Measurements from ENCODE around the gene HSP90B1.
A peak's percentile ranks its signal among the peaks of the same experiment; 100 is the strongest.

The HSP90B1 gene

DNA sequence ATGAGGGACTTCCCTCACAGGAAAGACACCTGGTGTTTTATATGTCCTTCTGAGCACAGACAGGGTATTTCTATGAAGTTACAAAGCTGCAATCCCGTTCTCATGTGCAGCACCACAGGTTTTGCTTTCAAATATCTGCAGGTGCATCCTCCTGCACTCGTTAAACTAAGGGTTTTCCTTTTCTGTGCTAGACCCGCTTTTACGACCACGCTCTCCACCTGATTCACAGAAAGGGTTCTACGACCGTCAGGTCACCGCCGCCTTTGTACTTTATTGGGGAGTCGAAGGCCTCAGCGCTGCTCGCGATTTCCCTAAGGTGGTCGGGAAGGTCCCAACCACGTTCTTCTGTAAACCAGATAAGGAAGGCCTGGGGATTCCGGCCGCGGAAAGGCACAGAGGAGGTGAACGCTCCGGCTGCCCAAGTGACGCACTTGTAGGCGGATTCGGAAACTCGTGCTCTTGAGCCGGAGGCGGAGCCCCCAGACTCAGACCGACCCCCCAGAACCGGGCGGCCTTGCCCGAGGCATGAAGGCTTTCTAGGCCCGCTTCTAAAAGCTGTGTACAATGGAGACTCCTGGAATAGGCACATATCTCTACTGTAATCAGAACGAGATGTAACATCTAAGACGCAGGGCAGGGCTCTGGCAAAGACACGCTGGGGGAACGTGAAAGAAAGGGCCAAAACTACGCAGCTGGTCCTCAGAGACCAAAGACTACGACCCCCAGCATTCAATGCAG lies 995 bp upstream of the HSP90B1 start:
- Histone ChIP-seq H3K79me2 (ENCODE audit: control insufficient read depth, insufficient read depth, low read length, unreplicated experiment) (peaks cover 40% of the 10 kb centered on the region), H3K27me3 (ENCODE audit: insufficient read depth, low read length) (no peaks in the 10 kb centered on the region), H3K36me3 (ENCODE audit: insufficient read depth, low read length) (peaks cover 27% of the 10 kb centered on the region), H3K27ac (ENCODE audit: low read depth, low read length) (peak overlapping the region; percentile 89), H3K4me1 (ENCODE audit: control insufficient read depth, insufficient read depth, low read length, unreplicated experiment) (peaks cover 29% of the 10 kb centered on the region), H3K4me3 (ENCODE audit: low read depth, low read length) (peak overlapping the region; percentile 99), H2AFZ (ENCODE audit: low read length, unreplicated experiment) (peak overlapping the region; percentile 85)

GRCh38 chr12:103929784-103930033 lies 501 bp upstream of the HSP90B1 start:
- peaks cover 31% of the 10 kb centered on the region for H3K4me1 ChIP-seq (ENCODE audit: control insufficient read depth, insufficient read depth, low read length, unreplicated experiment)
- H3K27me3 ChIP-seq (ENCODE audit: insufficient read depth, low read length): no peaks in the 10 kb centered on the region
- peak overlapping the region; percentile 89 for H3K27ac ChIP-seq (ENCODE audit: low read depth, low read length)
- peaks cover 29% of the 10 kb centered on the region for H3K36me3 ChIP-seq (ENCODE audit: insufficient read depth, low read length)
- peak overlapping the region; percentile 99 for H3K4me3 ChIP-seq (ENCODE audit: low read depth, low read length)
- no peak overlapping the region for H2AFZ ChIP-seq (ENCODE audit: low read length, unreplicated experiment)
- H3K79me2 ChIP-seq (ENCODE audit: control insufficient read depth, insufficient read depth, low read length, unreplicated experiment): peaks cover 43% of the 10 kb centered on the region

- peak overlapping the region; percentile 99 for H3K4me3 ChIP-seq (ENCODE audit: low read depth, low read length)
- H3K27ac ChIP-seq (ENCODE audit: low read depth, low read length): peak overlapping the region; percentile 70
- peaks cover 57% of the 10 kb centered on the region for H3K79me2 ChIP-seq (ENCODE audit: control insufficient read depth, insufficient read depth, low read length, unreplicated experiment)
- H3K36me3 ChIP-seq (ENCODE audit: insufficient read depth, low read length): peaks cover 42% of the 10 kb centered on the region
- peak overlapping the region; percentile 16 for H2AFZ ChIP-seq (ENCODE audit: low read length, unreplicated experiment)
- H3K4me1 ChIP-seq (ENCODE audit: control insufficient read depth, insufficient read depth, low read length, unreplicated experiment): peaks cover 26% of the 10 kb centered on the region
- no peaks in the 10 kb centered on the region for H3K27me3 ChIP-seq (ENCODE audit: insufficient read depth, low read length)
Observed at GRCh38 chr12:103930787-103931735, 851 bp downstream of the HSP90B1 start.

- Histone ChIP-seq H3K36me3 (ENCODE audit: insufficient read depth, low read length) (peaks cover 59% of the 10 kb centered on the region), H3K27me3 (ENCODE audit: insufficient read depth, low read length) (no peaks in the 10 kb centered on the region), H2AFZ (ENCODE audit: low read length, unreplicated experiment) (no peak overlapping the region), H3K79me2 (ENCODE audit: control insufficient read depth, insufficient read depth, low read length, unreplicated experiment) (peaks cover 70% of the 10 kb centered on the region), H3K4me3 (ENCODE audit: low read depth, low read length) (peak overlapping the region; percentile 99), H3K4me1 (ENCODE audit: control insufficient read depth, insufficient read depth, low read length, unreplicated experiment) (peaks cover 26% of the 10 kb centered on the region), H3K27ac (ENCODE audit: low read depth, low read length) (no peak overlapping the region)
Observed at GRCh38 chr12:103933237-103933636, 3.0 kb downstream of the HSP90B1 start.

GRCh38 chr12:103936679-103937078 lies 6.5 kb downstream of the HSP90B1 start:
- H3K4me3 ChIP-seq (ENCODE audit: low read depth, low read length): no peak overlapping the region
- peaks cover 69% of the 10 kb centered on the region for H3K79me2 ChIP-seq (ENCODE audit: control insufficient read depth, insufficient read depth, low read length, unreplicated experiment)
- H3K27me3 ChIP-seq (ENCODE audit: insufficient read depth, low read length): no peaks in the 10 kb centered on the region
- no peak overlapping the region for H2AFZ ChIP-seq (ENCODE audit: low read length, unreplicated experiment)
- H3K4me1 ChIP-seq (ENCODE audit: control insufficient read depth, insufficient read depth, low read length, unreplicated experiment): peaks cover 21% of the 10 kb centered on the region
- peaks cover 91% of the 10 kb centered on the region for H3K36me3 ChIP-seq (ENCODE audit: insufficient read depth, low read length)
- no peak overlapping the region for H3K27ac ChIP-seq (ENCODE audit: low read depth, low read length)

DNA sequence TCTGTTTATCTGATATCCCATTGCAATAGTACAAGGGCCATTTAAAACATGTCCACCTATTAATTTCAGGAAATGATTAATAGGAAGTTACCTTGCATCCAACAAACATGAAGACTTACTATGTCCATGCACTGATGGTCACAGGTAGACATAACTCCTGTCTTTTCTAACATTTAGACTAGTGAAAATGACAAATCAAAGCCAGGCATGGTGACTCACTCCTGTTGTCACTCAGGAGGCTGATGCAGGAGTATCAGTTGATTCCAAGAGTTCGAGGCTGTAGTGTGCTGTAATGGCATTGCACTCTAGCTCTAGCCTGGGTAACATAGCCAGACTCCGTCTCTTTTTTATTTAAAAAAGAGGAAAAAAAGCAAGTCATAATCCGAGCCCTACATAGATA lies 14.8 kb downstream of the HSP90B1 start:
- no peak overlapping the region for H2AFZ ChIP-seq (ENCODE audit: low read length, unreplicated experiment)
- no peaks in the 10 kb centered on the region for H3K4me1 ChIP-seq (ENCODE audit: control insufficient read depth, insufficient read depth, low read length, unreplicated experiment)
- no peak overlapping the region for H3K4me3 ChIP-seq (ENCODE audit: low read depth, low read length)
- peaks cover 82% of the 10 kb centered on the region for H3K36me3 ChIP-seq (ENCODE audit: insufficient read depth, low read length)
- no peak overlapping the region for H3K27ac ChIP-seq (ENCODE audit: low read depth, low read length)
- peaks cover 11% of the 10 kb centered on the region for H3K79me2 ChIP-seq (ENCODE audit: control insufficient read depth, insufficient read depth, low read length, unreplicated experiment)
- no peaks in the 10 kb centered on the region for H3K27me3 ChIP-seq (ENCODE audit: insufficient read depth, low read length)

DNA sequence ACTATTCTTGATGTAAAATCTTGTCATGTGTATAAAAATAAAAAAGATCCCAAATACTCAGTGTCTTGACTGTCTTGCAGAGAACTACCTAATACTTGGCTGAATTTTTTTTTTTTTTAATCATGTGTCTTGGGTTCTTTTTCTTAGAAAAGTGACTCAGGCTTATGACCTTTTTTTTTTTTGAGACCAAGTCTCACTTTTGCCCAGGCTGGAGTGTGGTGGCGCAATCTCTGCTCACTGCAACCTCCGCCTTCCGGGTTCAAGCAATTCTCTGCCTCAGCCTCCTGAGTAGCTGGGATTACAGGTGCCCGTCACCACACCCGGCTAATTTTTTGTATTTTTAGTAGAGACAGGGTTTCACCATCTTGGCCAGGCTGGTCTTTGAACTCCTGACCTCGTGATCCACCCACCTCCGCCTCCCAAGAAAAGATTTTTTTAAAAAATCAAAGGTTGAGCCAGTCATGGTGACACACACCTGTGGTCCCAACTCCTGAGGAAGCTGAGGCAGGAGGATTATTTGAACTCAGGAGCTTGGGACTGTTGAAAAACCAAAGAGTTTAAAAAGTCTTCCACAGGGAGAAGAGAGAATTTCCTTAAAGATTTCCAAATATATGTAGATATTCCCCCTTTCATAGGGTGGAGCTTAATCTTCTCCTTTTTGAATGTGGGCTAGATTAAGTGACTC lies 17.8 kb downstream of the HSP90B1 start:
- Histone ChIP-seq H3K27ac (ENCODE audit: low read depth, low read length) (no peak overlapping the region), H3K36me3 (ENCODE audit: insufficient read depth, low read length) (peaks cover 65% of the 10 kb centered on the region), H3K79me2 (ENCODE audit: control insufficient read depth, insufficient read depth, low read length, unreplicated experiment) (no peaks in the 10 kb centered on the region), H2AFZ (ENCODE audit: low read length, unreplicated experiment) (no peak overlapping the region), H3K27me3 (ENCODE audit: insufficient read depth, low read length) (no peaks in the 10 kb centered on the region), H3K4me1 (ENCODE audit: control insufficient read depth, insufficient read depth, low read length, unreplicated experiment) (no peaks in the 10 kb centered on the region), H3K4me3 (ENCODE audit: low read depth, low read length) (no peak overlapping the region)

GRCh38 chr12:103948746-103949406 lies 18.7 kb downstream of the HSP90B1 start:
- Histone ChIP-seq H3K36me3 (ENCODE audit: insufficient read depth, low read length) (peaks cover 57% of the 10 kb centered on the region), H3K4me3 (ENCODE audit: low read depth, low read length) (no peak overlapping the region), H3K27me3 (ENCODE audit: insufficient read depth, low read length) (no peaks in the 10 kb centered on the region), H3K4me1 (ENCODE audit: control insufficient read depth, insufficient read depth, low read length, unreplicated experiment) (no peaks in the 10 kb centered on the region), H3K27ac (ENCODE audit: low read depth, low read length) (no peak overlapping the region), H3K79me2 (ENCODE audit: control insufficient read depth, insufficient read depth, low read length, unreplicated experiment) (no peaks in the 10 kb centered on the region), H2AFZ (ENCODE audit: low read length, unreplicated experiment) (no peak overlapping the region)

GRCh38 chr12:103952497-103952896 lies 22.3 kb downstream of the HSP90B1 start:
- peaks cover 1% of the 10 kb centered on the region for H3K4me1 ChIP-seq (ENCODE audit: control insufficient read depth, insufficient read depth, low read length, unreplicated experiment)
- no peak overlapping the region for H3K4me3 ChIP-seq (ENCODE audit: low read depth, low read length)
- peaks cover 27% of the 10 kb centered on the region for H3K79me2 ChIP-seq (ENCODE audit: control insufficient read depth, insufficient read depth, low read length, unreplicated experiment)
- H3K27ac ChIP-seq (ENCODE audit: low read depth, low read length): no peak overlapping the region
- peaks cover 32% of the 10 kb centered on the region for H3K36me3 ChIP-seq (ENCODE audit: insufficient read depth, low read length)
- no peak overlapping the region for H2AFZ ChIP-seq (ENCODE audit: low read length, unreplicated experiment)
- H3K27me3 ChIP-seq (ENCODE audit: insufficient read depth, low read length): no peaks in the 10 kb centered on the region

DNA sequence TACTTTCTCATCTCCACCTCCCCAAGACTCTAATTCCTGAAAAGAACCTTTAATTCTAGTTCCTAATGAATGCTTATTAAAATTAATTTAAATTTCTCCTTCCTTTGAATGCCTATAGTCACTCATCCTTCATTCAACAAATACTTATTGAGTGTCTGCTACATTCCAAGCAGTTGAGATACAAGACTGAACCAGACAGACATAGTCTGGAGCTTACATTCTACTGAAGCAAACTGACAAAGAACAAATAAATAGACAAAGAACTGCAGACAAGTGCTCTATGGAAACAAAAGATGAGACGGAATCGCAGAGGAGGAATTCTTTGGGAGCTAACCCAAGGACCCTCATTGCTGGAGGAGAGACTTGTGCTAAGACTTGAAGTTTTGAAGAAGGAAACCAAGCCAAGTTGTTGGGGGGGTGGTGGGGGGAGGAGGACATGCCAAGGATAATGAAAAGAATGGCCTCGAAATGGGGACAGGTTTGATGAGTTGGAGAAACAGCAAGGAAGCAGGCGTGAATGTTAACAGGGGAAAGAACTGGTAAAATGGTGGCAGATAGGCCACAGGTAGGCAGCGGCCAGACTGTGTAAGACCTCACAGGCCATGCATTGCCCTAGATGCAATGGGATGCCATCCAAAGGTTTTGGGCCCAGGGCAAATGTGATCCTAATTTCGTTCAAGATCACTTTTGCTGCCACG lies 25.8 kb downstream of the HSP90B1 start:
- Histone ChIP-seq H3K79me2 (ENCODE audit: control insufficient read depth, insufficient read depth, low read length, unreplicated experiment) (peaks cover 27% of the 10 kb centered on the region), H3K27me3 (ENCODE audit: insufficient read depth, low read length) (no peaks in the 10 kb centered on the region), H3K27ac (ENCODE audit: low read depth, low read length) (no peak overlapping the region; the same call in 1 of the 2 replicates), H2AFZ (ENCODE audit: low read length, unreplicated experiment) (peak overlapping the region; percentile 89), H3K4me3 (ENCODE audit: low read depth, low read length) (peak overlapping the region; percentile 91), H3K4me1 (ENCODE audit: control insufficient read depth, insufficient read depth, low read length, unreplicated experiment) (peaks cover 14% of the 10 kb centered on the region), H3K36me3 (ENCODE audit: insufficient read depth, low read length) (peaks cover 11% of the 10 kb centered on the region)
